AG04449 (cell line): ENCODE measurements around the gene PNO1.

Experiments used
- CTCF ChIA-PET: fragments of 350-600 bp; formaldehyde crosslinking; extraction: SDS; loops from one replicate; lab custom pipeline; 2021; ENCODE audit warnings: antibody characterized with exemption; lab: Yijun Ruan, JAX
- POLR2A ChIA-PET: fragments of 400-600, 350-600 bp; formaldehyde crosslinking; extraction: SDS; loops from one replicate; lab custom pipeline; 2020; ENCODE audit warnings: antibody characterized with exemption, inconsistent platforms; lab: Yijun Ruan, JAX
- DNase-seq: peaks from one replicate; pipeline ENCODE4 v3.0.0-alpha.2; 2010; ENCODE audit warnings: low read depth, low spot score
- H3K4me3 ChIP-seq: 2 replicates; pipeline ENCODE4 v1.5.1; 2011; ENCODE audit warnings: low read depth, mild to moderate bottlenecking, control low read depth, low read length
- CTCF ChIP-seq: IDR thresholded peaks from one replicate; pipeline ENCODE4 v1.5.1; 2011; ENCODE audit warnings: mild to moderate bottlenecking, moderate library complexity, low read length, control low read depth, inconsistent platforms; ENCODE audit not compliant: insufficient read depth; ENCODE audit errors: missing control alignments

PNO1 gene

GRCh38 chr2:68127358-68128242, 30.1 kb upstream of the PNO1 start:
- ChIA-PET POLR2A (no interaction called here), CTCF (no interaction called here)
- H3K4me3 ChIP-seq, result no peak overlapping the region
- TF ChIP-seq CTCF, result no peak
- DNase-seq, result no peak

- DNase-seq, result no peak
- POLR2A ChIA-PET, result no interaction called here
- no peak overlapping the region for H3K4me3 ChIP-seq
- CTCF ChIA-PET, result interaction anchor here (0.6 to 4.2 kb wide), 2 partner anchors 13 to 1049 kb away, joined by 3 to 34 read pairs; no protein-coding TSS in a partner anchor
- no peak for TF ChIP-seq CTCF
These were observed 23.6 kb upstream of the PNO1 start for GRCh38 chr2:68134120-68134519.

GRCh38 chr2:68134554-68134953, 23.1 kb upstream of the PNO1 start:
- ChIA-PET POLR2A (no interaction called here), CTCF (interaction anchor here (3.2 to 4.2 kb wide), 2 partner anchors 11 to 13 kb away, joined by 34 read pairs; no protein-coding TSS in a partner anchor)
- TF ChIP-seq CTCF, result no peak
- H3K4me3 ChIP-seq, result no peak overlapping the region
- no peak for DNase-seq

GRCh38 chr2:68135448-68136320, 22.0 kb upstream of the PNO1 start:
- POLR2A ChIA-PET, result no interaction called here
- TF ChIP-seq CTCF, result no peak
- CTCF ChIA-PET, result interaction anchor here (1.3 to 3.2 kb wide), 3 partner anchors 13 to 147 kb away, joined by 4 to 34 read pairs (median 6); no protein-coding TSS in a partner anchor
- H3K4me3 ChIP-seq, result no peak overlapping the region
- DNase-seq, result no peak

- CTCF ChIA-PET, result no interaction called here
- TF ChIP-seq CTCF, result no peak
- no peak overlapping the region for H3K4me3 ChIP-seq
- POLR2A ChIA-PET, result no interaction called here
- DNase-seq, result no peak
These were observed 15.8 kb upstream of the PNO1 start for GRCh38 chr2:68141875-68142274.

GRCh38 chr2:68151037-68151436, 6.7 kb upstream of the PNO1 start:
- TF ChIP-seq CTCF, result no peak
- no peak overlapping the region for H3K4me3 ChIP-seq
- no peak for DNase-seq
- POLR2A ChIA-PET, result no interaction called here
- CTCF ChIA-PET, result interaction anchor here (0.9 to 1.4 kb wide), 3 partner anchors 29 to 45 kb away, joined by 3 to 4 read pairs (median 4); no protein-coding TSS in a partner anchor
